Keratinocyte (primary cell): ENCODE data around the gene HEATR9. TPM values are rescaled to one million over a fixed set of nuclear protein-coding genes. Genes with fewer than 3 reads are reported as not detected.

ENCODE experiments used
- DNase-seq: peaks from one replicate; pipeline ENCODE4 v3.0.0-alpha.2; 2011; ENCODE audit warnings: low read depth, missing footprints, low spot score
- FAIRE-seq: peaks from 2 replicates; lab custom pipeline; 2011; peaks lifted over from hg19 to GRCh38; lab: Jason Lieb, UNC
- H2AFZ ChIP-seq: 2 replicates; pipeline ENCODE4 v1.6.0; 2012; ENCODE audit warnings: low read length, control low read depth, inconsistent platforms; ENCODE audit not compliant: control insufficient read depth
- H3K27ac ChIP-seq: 2 replicates; pipeline ENCODE4 v1.5.1; 2011; ENCODE audit warnings: low read length; ENCODE audit not compliant: control insufficient read depth, insufficient read depth
- H3K27me3 ChIP-seq: 3 replicates; pipeline ENCODE4 v1.6.0; 2011; ENCODE audit warnings: low read length; ENCODE audit not compliant: control insufficient read depth, insufficient read depth; ENCODE audit errors: extremely low read depth
- H3K36me3 ChIP-seq, 2 experiments: 2 replicates in 1 of 2; 3 replicates in 1 of 2; pipeline ENCODE4 v1.5.1; 2011; ENCODE audit warnings: low read length in 2 of 2, mild to moderate bottlenecking in 1 of 2; ENCODE audit not compliant: control insufficient read depth in 2 of 2, insufficient read depth in 2 of 2; ENCODE audit errors: extremely low read depth in 1 of 2
- H3K4me1 ChIP-seq: 3 replicates; pipeline ENCODE4 v1.5.1; 2011; ENCODE audit warnings: low read length; ENCODE audit not compliant: control insufficient read depth, insufficient read depth; ENCODE audit errors: extremely low read depth
- H3K4me2 ChIP-seq: 3 replicates; pipeline ENCODE4 v1.6.0; 2011; ENCODE audit warnings: low read depth, low read length; ENCODE audit not compliant: control insufficient read depth, insufficient read depth; ENCODE audit errors: extremely low read depth
- H3K4me3 ChIP-seq, 3 experiments: fragments of 200-600 bp in 1 of 3; sonication (generic) in 1 of 3; 2 replicates in 2 of 3; 3 replicates in 1 of 3; pipeline ENCODE4 v1.5.1; 2011 to 2016; ENCODE audit warnings: low read length in 3 of 3, mild to moderate bottlenecking in 3 of 3, control low read depth in 2 of 3, inconsistent platforms in 1 of 3, low read depth in 1 of 3, mixed read lengths in 1 of 3, mixed run types in 1 of 3, moderate library complexity in 1 of 3; ENCODE audit not compliant: control insufficient read depth in 2 of 3, insufficient read depth in 2 of 3; ENCODE audit errors: extremely low read depth in 1 of 3
- H3K79me2 ChIP-seq: 2 replicates; pipeline ENCODE4 v1.6.0; 2012; ENCODE audit warnings: low read length; ENCODE audit not compliant: control insufficient read depth, insufficient read depth
- H3K9ac ChIP-seq: 3 replicates; pipeline ENCODE4 v1.6.0; 2011; ENCODE audit warnings: low read length; ENCODE audit not compliant: control insufficient read depth, insufficient read depth; ENCODE audit errors: extremely low read depth
- H3K9me1 ChIP-seq: 3 replicates; pipeline ENCODE4 v1.6.0; 2011; ENCODE audit warnings: low read length; ENCODE audit not compliant: control insufficient read depth, insufficient read depth; ENCODE audit errors: extremely low read depth
- H3K9me3 ChIP-seq: 2 replicates; pipeline ENCODE4 v1.5.1; 2012; ENCODE audit warnings: low read depth, low read length; ENCODE audit not compliant: control insufficient read depth
- H4K20me1 ChIP-seq: 3 replicates; pipeline ENCODE4 v1.6.0; 2011; ENCODE audit warnings: low read length; ENCODE audit not compliant: control insufficient read depth, insufficient read depth; ENCODE audit errors: extremely low read depth
- EZH2 ChIP-seq: IDR thresholded peaks from one replicate; pipeline ENCODE4 v1.6.1; 2012; ENCODE audit warnings: inconsistent platforms, mild to moderate bottlenecking, low read length, moderate library complexity
- dilution Hi-C: fragments of 300-500 bp; cut with MboI; formaldehyde crosslinking; loops from one replicate; pipeline ENCODE4 v1.7.0; 2020; ENCODE audit warnings: low sequenced_read_pairs; ENCODE audit not compliant: extremely low pct_ligation_motif_present
- polyA plus RNA-seq, 5 experiments: library from polyadenylated mRNA; depleted of rRNA in 3 of 5; stranded (reverse) in 3 of 5; stranded (forward) in 1 of 5; unstranded in 1 of 5; fragments of >200 nt; gene quantifications; 1 replicate in 1 of 5; 2 replicates in 3 of 5; 3 replicates in 1 of 5; pipeline versions ENCODE4 v1.2.1 to v1.2.3, GENCODE V29; 2011 to 2012; ENCODE audit warnings: missing spikeins in 2 of 5, low read depth in 1 of 5, low replicate concordance in 1 of 5
- TF ChIP-seq, protein P1 (sequence below), 3 experiments: IDR thresholded peaks in 1 of 3; conservative IDR thresholded peaks in 1 of 3; optimal IDR thresholded peaks in 1 of 3; 2 replicates in 2 of 3; 3 replicates in 1 of 3; pipeline versions ENCODE3 to v1.5.1; 2011; ENCODE audit warnings: low read length in 3 of 3, mild to moderate bottlenecking in 3 of 3, moderate library complexity in 2 of 3, control low read depth in 1 of 3, inconsistent platforms in 1 of 3; ENCODE audit not compliant: insufficient read depth in 2 of 3; ENCODE audit errors: extremely low read depth in 1 of 3

The HEATR9 gene
- polyA plus RNA-seq, 1 donor (not counting 4 experiments of a cell fraction or from before 2014, with no cell fraction given) = not detected

DNA sequence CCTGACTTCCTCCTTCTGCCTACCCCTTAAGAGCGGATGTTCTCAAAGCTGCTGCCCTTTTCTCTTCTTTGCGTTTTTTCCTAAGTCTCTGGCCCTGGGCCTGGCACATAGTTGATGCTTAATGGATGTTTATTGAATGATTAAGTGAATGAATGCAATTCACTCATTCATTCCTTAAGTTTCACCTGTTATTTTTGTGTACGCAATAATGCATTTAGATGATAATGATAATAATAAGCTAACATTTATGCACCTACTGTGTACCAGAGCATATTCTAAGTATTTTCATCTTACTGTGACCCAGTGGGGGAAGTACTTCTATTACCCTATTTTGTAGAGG, 7.1 kb upstream of the HEATR9 start:
- Histone ChIP-seq H3K9ac (no peak overlapping the region), H3K4me2 (no peak overlapping the region), H3K9me1 (no peaks in the 10 kb centered on the region), H3K4me3 (no peak overlapping the region), H2AFZ (no peak overlapping the region), H3K9me3 (no peaks in the 10 kb centered on the region), H4K20me1 (no peaks in the 10 kb centered on the region), H3K4me1 (peaks cover 5% of the 10 kb centered on the region), H3K36me3 (no peaks in the 10 kb centered on the region), H3K27me3 (no peaks in the 10 kb centered on the region), H3K79me2 (no peaks in the 10 kb centered on the region), H3K27ac (no peak overlapping the region)
- dilution Hi-C loops = no loop called here
- FAIRE-seq (no peak), DNase-seq (no peak)
- TF ChIP-seq, protein P1, sequence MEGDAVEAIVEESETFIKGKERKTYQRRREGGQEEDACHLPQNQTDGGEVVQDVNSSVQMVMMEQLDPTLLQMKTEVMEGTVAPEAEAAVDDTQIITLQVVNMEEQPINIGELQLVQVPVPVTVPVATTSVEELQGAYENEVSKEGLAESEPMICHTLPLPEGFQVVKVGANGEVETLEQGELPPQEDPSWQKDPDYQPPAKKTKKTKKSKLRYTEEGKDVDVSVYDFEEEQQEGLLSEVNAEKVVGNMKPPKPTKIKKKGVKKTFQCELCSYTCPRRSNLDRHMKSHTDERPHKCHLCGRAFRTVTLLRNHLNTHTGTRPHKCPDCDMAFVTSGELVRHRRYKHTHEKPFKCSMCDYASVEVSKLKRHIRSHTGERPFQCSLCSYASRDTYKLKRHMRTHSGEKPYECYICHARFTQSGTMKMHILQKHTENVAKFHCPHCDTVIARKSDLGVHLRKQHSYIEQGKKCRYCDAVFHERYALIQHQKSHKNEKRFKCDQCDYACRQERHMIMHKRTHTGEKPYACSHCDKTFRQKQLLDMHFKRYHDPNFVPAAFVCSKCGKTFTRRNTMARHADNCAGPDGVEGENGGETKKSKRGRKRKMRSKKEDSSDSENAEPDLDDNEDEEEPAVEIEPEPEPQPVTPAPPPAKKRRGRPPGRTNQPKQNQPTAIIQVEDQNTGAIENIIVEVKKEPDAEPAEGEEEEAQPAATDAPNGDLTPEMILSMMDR (optimal IDR thresholded peaks at IDR 0.05 in 1 of 3, IDR thresholded peaks at IDR 0.05 in 1 of 3, conservative IDR thresholded peaks at IDR 0.05 in 1 of 3; ENCODE audit: extremely low read depth in 1 of 3, insufficient read depth in 2 of 3, low read length in 3 of 3) = no peak
- TF ChIP-seq EZH2 = no peak

DNA sequence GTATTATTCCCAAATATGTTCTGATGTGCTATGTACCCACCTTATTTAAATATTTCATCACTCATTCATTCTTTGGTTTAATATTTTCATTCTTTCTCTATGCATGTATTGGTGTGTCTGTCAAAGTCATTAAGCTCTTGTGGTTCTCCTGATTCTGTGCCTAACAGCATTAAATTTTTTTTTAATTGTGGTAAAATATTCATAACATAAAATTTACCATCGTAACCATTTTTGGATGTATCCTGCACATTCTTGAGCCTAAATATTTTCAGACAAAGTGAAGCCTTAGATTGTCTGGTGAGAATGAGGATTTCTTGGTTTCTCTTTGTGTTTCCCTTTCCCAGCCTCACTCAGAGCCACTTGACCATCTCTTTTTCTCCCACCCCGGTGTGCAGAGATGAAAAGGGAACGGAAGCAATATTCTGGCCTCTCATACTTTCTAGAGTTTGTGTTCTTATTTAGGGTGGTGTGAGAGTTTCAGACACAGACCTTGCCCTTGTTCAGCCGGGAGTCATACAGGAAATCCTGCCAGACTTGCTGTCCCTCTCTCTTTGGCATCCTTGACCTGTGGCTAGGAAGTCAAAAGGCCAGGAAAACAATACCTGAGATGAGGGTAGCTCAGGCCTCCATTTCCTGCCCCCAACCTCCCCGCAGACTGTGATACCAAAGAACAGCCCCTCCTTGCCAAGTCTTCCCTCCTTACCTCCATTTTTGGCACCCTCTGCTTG, 6.5 kb upstream of the HEATR9 start:
- no peaks in the 10 kb centered on the region for H3K27me3 ChIP-seq
- H2AFZ ChIP-seq = no peak overlapping the region
- no peaks in the 10 kb centered on the region for H3K79me2 ChIP-seq
- no peaks in the 10 kb centered on the region for H4K20me1 ChIP-seq
- no peak for DNase-seq
- no peaks in the 10 kb centered on the region for H3K9me3 ChIP-seq
- no peak overlapping the region for H3K4me3 ChIP-seq
- no peak overlapping the region for H3K27ac ChIP-seq
- peaks cover 5% of the 10 kb centered on the region for H3K4me1 ChIP-seq
- dilution Hi-C loops = no loop called here
- no peaks in the 10 kb centered on the region for H3K36me3 ChIP-seq
- no peaks in the 10 kb centered on the region for H3K9me1 ChIP-seq
- H3K9ac ChIP-seq = no peak overlapping the region
- no peak for FAIRE-seq
- TF ChIP-seq EZH2 = no peak
- TF ChIP-seq, protein P1 (optimal IDR thresholded peaks at IDR 0.05 in 1 of 3, IDR thresholded peaks at IDR 0.05 in 1 of 3, conservative IDR thresholded peaks at IDR 0.05 in 1 of 3; ENCODE audit: extremely low read depth in 1 of 3, insufficient read depth in 2 of 3, low read length in 3 of 3) = no peak
- H3K4me2 ChIP-seq = no peak overlapping the region
